SJCRH30 (cell line): Measurements from ENCODE around the gene KRT80. TPM values are rescaled to one million over a fixed set of nuclear protein-coding genes. Genes with fewer than 3 reads are reported as not detected.

Source experiments
- DNase-seq, 2 experiments: peaks; one replicate each; pipeline ENCODE4 v3.0.0-alpha.2; 2015 to 2020
- H3K27ac ChIP-seq: fragments of 250-450 bp; sonication (Bioruptor Pico); 2 replicates; pipeline ENCODE4 v1.5.1; 2020; ENCODE audit warnings: mild to moderate bottlenecking, moderate library complexity
- H3K27me3 ChIP-seq: fragments of 250-450 bp; sonication (Bioruptor Pico); 2 replicates; pipeline ENCODE4 v1.5.1; 2020; ENCODE audit warnings: mild to moderate bottlenecking, moderate library complexity
- H3K36me3 ChIP-seq: fragments of 250-450 bp; sonication (Bioruptor Pico); 2 replicates; pipeline ENCODE4 v1.5.1; 2020; ENCODE audit warnings: mild to moderate bottlenecking, moderate library complexity
- H3K4me1 ChIP-seq: fragments of 250-450 bp; sonication (Bioruptor Pico); 2 replicates; pipeline ENCODE4 v1.5.1; 2020; ENCODE audit warnings: mild to moderate bottlenecking, moderate library complexity
- H3K4me3 ChIP-seq: fragments of 250-450 bp; sonication (Bioruptor Pico); 2 replicates; pipeline ENCODE4 v1.5.1; 2020; ENCODE audit warnings: mild to moderate bottlenecking, moderate library complexity
- H3K9me3 ChIP-seq: fragments of 250-450 bp; sonication (Bioruptor Pico); replicated peaks from 2 replicates; pipeline ENCODE4 v1.5.1; 2020; ENCODE audit warnings: mild to moderate bottlenecking, moderate library complexity
- total RNA-seq: library from RNA; depleted of rRNA; stranded (reverse); fragments of >200 nt; shearing (Covaris generic); gene quantifications from 2 replicates; pipeline ENCODE4 v1.2.3, GENCODE V29; 2014

KRT80 gene
- total RNA-seq, 1 experiment from 2014 or later = 45.7 TPM

DNA sequence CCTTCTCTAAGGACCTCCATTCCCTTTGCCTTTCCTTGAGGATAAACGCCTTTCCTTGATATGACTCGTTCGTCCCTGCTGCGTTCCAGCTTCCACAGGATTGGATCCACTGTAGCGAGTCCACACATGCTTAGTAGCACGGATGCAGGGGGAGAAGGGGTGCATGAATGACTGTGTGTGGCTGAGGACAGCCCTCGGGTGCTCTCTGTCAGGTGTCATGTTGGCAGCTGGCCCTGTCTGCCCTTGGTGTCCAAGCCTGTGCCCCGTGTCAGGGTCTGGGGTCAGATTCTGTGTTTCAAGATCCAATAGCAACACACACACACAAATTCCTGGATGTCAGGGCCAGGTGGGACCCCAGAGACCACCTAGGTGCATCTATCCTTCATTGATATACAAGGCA, 17.5 kb upstream of the KRT80 start:
- Histone ChIP-seq H3K27ac (no peak overlapping the region), H3K36me3 (no peaks in the 10 kb centered on the region), H3K4me3 (no peak overlapping the region), H3K9me3 (no peaks in the 10 kb centered on the region), H3K27me3 (no peaks in the 10 kb centered on the region), H3K4me1 (peaks cover 57% of the 10 kb centered on the region)
- peak in 1 of 2 experiments; percentile 2 for DNase-seq

DNA sequence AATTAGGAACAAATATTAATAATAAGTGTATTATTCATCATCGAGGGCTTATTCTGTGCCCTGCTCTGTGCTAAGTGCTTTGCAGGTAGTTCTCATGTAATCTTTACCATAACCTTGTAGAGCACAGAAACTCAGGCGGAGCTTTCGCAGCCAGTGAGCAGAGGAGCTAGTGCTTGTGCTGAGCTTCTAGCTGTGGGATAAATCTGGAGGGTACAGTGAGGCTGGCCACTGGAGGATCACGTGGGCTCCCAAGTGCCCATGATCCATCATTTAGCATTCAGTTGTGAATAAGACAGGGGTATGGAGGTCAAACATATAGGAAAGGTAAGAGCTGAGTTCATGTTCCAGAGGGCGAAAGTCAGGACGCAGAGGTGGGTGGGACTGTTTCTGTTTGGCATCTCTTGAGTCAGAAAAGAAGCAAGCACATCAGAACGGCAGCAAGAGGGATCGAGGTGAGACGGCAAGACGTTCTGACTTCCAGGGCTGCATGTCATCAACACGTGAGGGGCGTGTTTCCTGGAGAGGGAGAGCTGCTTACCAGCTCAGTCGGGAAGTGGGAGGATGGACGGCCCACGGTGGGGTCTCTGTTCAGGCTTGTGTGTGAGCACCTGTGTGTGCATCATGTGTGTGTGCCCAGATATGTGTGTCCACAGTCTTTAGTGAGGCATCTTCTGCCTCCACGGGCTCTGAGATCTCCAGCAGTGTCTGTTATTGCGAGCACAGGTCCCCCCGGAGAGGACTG, 16.8 kb upstream of the KRT80 start:
- peak in 1 of 2 experiments; percentile 1 for DNase-seq

DNA sequence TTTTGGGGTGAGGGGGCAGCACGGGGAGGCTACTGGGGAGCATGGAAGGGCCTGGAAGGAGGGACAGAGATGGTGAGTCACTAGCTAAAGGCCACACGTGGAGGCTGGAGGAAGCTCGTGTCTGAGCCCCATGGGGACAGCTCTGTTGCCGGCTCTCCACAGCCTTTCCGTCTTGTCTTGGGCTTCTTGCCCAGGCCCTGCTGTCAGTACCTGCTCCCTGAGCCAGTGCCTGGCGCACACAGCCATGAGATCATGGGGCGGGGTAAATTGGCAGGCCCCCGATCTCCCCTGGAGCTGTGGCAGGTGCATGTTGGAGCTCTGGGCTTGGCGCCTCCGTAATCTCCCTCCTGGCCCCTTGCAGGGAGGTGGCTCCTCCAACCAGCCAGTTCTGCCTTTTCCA, 16.1 kb upstream of the KRT80 start:
- Histone ChIP-seq H3K9me3 (no peaks in the 10 kb centered on the region), H3K4me1 (peaks cover 57% of the 10 kb centered on the region), H3K4me3 (no peak overlapping the region), H3K27ac (peak overlapping the region; percentile 14; the same call in 1 of the 2 replicates), H3K36me3 (no peaks in the 10 kb centered on the region), H3K27me3 (no peaks in the 10 kb centered on the region)
- DNase-seq = peak; percentile 63 to 64

More for the DNA sequence above, 16.8 kb upstream of the KRT80 start:
- no peaks in the 10 kb centered on the region for H3K36me3 ChIP-seq
- H3K9me3 ChIP-seq = no peaks in the 10 kb centered on the region
- no peaks in the 10 kb centered on the region for H3K27me3 ChIP-seq
- no peak overlapping the region for H3K27ac ChIP-seq
- H3K4me3 ChIP-seq = no peak overlapping the region
- H3K4me1 ChIP-seq = peaks cover 55% of the 10 kb centered on the region

DNA sequence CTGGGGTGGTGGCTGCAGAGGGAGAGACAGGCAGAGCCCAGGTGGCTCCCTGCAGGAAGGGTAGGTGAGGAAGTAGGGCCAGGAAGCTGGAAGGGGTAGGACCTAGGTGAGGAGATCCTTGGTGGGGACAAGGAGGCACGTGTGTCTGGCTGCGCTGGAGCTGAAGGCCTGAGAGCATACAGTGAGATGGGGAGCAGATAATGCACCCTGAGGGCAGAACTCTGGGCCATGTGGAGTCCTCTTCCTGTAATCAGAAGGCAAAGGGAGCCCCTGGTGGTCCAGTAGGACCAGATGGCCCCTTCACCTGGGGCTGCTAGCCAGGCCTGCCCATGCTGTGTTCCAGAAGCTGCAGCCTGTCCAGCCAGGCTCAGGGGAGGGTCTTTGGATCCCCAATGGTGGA, 15.3 kb upstream of the KRT80 start:
- no peaks in the 10 kb centered on the region for H3K9me3 ChIP-seq
- peaks cover 65% of the 10 kb centered on the region for H3K4me1 ChIP-seq
- H3K4me3 ChIP-seq = no peak overlapping the region
- H3K27me3 ChIP-seq = no peaks in the 10 kb centered on the region
- DNase-seq = peak in 1 of 2 experiments; percentile 3
- peak overlapping the region; percentile 14; the same call in 1 of the 2 replicates for H3K27ac ChIP-seq
- H3K36me3 ChIP-seq = no peaks in the 10 kb centered on the region

DNA sequence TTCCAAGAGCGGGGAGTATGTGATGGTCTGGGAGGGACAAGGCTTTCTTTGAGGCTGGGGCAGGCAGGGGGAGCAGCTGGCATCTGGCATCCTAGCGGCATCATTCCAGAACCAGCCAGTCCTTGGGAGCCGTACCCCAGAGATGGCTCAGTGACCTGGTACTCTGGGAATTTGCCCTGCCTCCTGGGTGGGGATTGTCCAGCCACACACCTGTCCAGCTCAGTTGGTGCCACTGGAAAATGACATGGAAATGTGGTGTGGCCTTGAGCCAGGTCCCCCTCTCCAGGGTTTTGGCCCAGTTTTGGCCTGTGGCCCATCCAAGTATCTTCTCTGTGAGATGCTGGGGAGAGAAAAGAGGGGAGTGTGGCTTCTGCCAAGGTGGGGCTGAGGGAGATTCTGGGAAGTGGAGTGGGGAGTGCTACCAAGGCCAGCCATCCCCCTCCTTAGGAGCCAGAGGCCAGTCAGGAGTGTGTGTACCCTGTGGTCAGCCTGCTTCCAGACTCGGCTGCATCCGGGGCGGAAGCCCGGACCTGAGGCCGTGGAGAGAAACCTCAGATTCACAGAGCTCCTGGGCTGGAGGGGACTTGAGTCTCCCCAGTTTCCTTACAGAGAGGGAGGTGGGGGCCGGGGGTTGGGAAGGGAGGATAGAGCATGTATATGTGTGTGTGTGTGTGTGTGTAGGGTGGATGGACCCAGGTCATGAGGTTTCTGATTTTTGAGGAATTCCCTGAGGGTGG, 14.7 kb upstream of the KRT80 start:
- H3K4me1 ChIP-seq = peaks cover 72% of the 10 kb centered on the region

DNA sequence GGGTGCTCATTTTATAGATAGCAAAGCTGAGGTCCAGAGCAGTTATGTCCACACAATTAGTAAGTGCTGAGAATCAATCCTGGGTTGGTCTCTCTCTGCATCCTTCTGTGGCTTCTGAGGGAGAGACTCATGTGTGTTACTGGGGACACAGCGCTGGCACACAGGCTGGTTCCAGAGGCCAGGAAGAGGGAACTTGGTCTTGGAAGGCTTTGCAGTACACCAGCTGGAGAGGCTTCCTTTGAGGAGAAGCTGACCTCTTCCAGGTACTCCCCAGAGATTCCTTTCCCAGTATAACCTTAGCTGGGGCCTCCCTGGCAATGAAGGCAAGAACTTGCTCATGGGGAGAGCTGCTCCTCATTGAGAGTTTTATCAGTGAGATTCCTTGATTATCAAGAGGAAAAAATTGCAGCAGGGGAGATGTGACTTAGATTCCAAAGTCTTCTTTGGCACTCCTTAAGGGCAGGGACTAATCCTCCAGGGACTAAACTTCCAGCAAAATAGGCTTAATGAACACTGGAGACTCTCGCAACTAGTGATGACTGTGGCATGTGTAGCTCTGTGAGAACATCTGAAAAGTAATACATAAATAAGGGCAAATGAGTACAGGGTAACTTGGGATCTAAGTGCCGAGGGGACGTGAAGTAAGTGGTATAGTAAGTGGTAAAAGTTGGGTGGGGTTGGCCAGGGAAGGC, 13.9 kb upstream of the KRT80 start:
- peak overlapping the region; percentile 43 for H3K27ac ChIP-seq
- no peak overlapping the region for H3K4me3 ChIP-seq
- no peaks in the 10 kb centered on the region for H3K27me3 ChIP-seq
- H3K36me3 ChIP-seq = no peaks in the 10 kb centered on the region
- DNase-seq = peak in 1 of 2 experiments; percentile 1
- H3K4me1 ChIP-seq = peaks cover 74% of the 10 kb centered on the region
- H3K9me3 ChIP-seq = no peaks in the 10 kb centered on the region

More for the DNA sequence above, 14.7 kb upstream of the KRT80 start:
- peak; percentile 45 to 50 for DNase-seq
- no peaks in the 10 kb centered on the region for H3K36me3 ChIP-seq
- H3K4me3 ChIP-seq = no peak overlapping the region
- no peaks in the 10 kb centered on the region for H3K27me3 ChIP-seq
- peak overlapping the region; percentile 43 for H3K27ac ChIP-seq
- H3K9me3 ChIP-seq = no peaks in the 10 kb centered on the region

DNA sequence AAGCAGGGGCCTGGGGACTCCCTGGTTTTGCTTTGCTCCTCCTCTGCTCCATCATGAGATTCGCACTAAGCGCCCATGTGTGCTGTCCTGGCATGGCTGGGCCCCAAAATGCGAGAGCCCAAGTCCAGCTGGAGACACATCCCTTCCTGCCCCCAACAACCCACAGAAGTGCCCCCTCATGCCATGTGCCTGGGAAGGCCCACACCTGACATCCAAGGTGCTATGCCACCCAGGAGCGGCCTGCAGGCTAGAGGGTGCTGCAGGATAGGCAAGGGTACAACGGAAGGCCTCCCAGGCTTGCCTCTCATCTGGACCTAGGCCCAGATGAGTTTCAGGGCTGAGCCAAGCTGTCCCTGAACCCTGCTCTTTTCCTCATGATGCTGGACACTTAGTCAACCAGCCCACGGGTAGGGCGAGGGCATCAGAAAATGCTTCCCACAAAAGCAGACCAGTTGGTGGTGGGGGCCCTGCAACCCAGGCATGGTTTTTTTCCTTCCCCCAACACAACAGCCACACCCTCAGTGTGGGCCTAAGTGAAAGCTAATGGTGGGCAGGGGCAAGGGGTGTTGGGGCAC, 13.2 kb upstream of the KRT80 start:
- Histone ChIP-seq H3K36me3 (no peaks in the 10 kb centered on the region), H3K4me3 (no peak overlapping the region), H3K9me3 (no peaks in the 10 kb centered on the region), H3K27ac (no peak overlapping the region), H3K4me1 (peaks cover 73% of the 10 kb centered on the region), H3K27me3 (no peaks in the 10 kb centered on the region)
- peak in 1 of 2 experiments; percentile 0 for DNase-seq

DNA sequence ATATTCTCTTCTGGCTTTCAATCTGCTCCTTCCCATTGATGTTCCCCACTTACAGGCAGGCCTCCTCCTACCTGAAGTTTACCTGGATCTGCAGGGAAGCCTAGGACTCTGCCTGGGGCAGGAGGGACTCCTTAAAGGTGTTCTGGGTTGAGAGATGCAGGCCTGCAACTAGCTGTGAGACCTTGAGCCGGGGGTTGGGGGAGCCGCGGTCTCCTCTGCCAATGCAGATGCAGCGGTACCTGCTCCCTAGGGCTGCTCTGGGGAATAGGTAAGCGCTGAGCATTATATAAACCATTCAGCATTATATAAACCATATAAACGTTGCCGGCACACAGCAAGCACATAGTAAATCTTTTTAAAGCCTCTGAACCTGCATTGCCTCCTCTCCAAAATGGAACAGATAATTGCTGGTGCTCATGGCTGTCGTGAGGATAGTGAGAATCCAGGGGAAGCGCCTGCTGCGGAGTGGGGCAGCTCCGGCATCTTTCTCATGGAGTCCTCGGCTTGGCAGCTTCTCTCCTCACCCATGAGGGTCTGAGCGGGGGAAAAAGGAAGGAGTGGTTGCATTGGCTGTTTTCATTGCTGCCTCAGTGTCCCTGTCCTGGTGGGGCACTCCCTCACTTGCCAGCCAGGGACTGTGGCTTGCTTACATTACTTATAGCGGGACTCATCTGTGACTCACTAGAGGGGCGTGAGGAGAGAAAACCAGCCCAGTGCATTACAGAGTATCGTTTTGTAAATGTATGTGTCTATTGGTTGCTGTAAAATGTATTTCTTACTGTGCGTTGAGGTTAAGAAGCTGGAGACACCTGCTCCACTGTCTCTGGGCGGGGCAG, 12.5 kb upstream of the KRT80 start:
- Histone ChIP-seq H3K4me3 (no peak overlapping the region), H3K27ac (no peak overlapping the region), H3K36me3 (no peaks in the 10 kb centered on the region), H3K4me1 (peaks cover 80% of the 10 kb centered on the region), H3K27me3 (no peaks in the 10 kb centered on the region), H3K9me3 (no peaks in the 10 kb centered on the region)
- peak in 1 of 2 experiments; percentile 2 for DNase-seq

DNA sequence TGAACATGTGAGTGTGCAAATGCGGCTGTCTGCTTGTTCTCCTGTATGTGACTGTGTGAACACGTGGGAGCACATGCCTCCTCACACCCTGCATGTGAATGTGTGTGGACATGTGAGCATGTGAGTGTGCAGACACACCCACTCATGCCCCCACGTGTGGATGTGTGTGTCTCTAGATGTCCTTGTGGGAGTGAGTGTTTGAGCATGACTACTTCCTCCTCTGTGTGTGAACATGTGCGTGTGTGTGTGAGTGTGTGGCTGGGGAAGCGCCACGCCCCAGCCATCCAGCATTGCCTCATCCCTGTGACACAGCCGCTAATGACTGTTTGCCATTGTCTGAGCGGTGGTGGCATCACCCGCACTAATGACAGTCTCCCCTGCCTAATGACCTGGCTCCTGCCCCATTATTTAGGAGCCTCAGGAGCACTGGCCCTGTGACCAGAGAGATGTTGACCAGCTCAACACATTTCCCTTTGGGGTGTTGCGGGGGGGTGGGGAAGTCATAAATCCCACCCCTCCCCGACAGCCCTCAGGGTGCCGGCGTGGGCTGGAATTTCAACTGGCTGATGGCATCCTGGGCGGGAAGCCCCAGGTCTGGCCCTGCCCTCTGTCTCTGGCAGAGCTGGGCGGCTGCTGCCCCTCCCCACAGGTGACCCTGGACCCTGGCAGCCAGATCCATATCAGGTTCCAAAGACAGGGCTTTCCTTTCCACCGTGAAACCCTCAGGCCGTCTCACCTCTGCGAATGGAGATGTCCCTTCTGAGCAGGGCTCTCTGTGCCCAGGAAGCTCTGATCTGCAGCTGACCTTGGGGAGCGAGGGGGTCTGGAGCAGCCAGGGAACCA, 11.5 kb upstream of the KRT80 start:
- H3K27ac ChIP-seq = peak overlapping the region; percentile 89
- H3K27me3 ChIP-seq = no peaks in the 10 kb centered on the region
- peak overlapping the region; percentile 48 for H3K4me3 ChIP-seq
- DNase-seq = peak; percentile 39 to 40
- H3K9me3 ChIP-seq = no peaks in the 10 kb centered on the region
- H3K4me1 ChIP-seq = peaks cover 86% of the 10 kb centered on the region
- no peaks in the 10 kb centered on the region for H3K36me3 ChIP-seq

DNA sequence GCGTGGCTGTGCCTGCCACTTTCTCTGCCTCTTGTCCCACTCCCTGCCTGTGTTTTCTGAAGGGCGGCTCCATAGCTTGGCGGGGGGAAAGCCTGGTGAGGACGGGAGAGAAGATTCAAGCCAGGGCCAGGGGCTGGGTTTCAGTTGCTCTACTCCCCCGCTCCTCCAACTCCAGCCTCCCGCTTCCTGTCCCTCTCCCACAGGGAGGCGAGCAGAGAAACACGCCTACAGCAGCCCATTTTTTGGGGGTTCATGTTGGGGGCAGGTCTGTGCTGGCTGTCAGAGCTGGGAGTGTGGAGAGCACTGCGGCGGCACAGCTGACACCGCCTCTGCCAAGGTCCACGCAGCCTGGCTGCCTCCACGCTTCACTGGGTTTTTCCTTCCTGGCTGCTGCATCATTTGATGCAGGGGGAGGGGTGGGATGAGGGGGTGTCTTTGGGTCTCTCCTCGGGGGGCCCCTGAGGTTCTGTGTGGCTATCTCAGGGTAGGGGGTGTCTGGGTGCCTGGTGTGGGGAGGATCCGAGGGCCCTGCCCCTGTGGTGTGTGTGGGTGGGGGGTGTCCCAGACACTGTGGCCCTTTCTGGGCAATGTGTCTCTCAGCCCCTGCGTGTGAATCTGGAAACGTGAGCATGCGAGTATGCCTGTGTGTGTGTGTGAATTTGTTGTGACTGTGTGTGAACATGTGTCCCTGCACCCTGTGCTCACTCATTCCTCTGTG, 10.7 kb upstream of the KRT80 start:
- no peaks in the 10 kb centered on the region for H3K9me3 ChIP-seq
- H3K4me1 ChIP-seq = peaks cover 80% of the 10 kb centered on the region

DNA sequence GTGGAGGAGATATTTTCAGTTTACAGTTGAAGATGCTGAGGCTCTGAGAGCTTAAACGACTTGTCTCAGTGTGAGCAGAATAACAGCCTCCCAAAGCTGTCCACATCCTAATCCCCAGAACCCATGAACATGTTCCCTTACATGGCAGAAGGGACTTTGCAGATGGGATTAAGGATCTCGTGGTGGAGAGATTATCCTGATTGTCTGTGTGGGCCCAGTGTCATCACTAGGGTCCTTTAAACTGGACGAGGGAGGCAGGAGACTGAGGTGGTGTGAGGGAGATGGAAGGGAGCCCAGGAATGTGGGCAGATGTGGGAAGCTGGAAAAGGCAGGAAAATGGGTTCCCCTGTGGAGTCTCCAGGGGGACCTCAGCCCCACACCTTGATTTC, 9.6 kb upstream of the KRT80 start:
- Histone ChIP-seq H3K27me3 (no peaks in the 10 kb centered on the region), H3K36me3 (no peaks in the 10 kb centered on the region), H3K9me3 (no peaks in the 10 kb centered on the region), H3K4me3 (peak overlapping the region; percentile 43), H3K4me1 (peaks cover 70% of the 10 kb centered on the region), H3K27ac (peak overlapping the region; percentile 89)
- no peak for DNase-seq

More for the DNA sequence above, 10.7 kb upstream of the KRT80 start:
- peak overlapping the region; percentile 89 for H3K27ac ChIP-seq
- peak overlapping the region; percentile 48 for H3K4me3 ChIP-seq
- no peaks in the 10 kb centered on the region for H3K36me3 ChIP-seq
- DNase-seq = peak; percentile 60 to 62
- no peaks in the 10 kb centered on the region for H3K27me3 ChIP-seq

DNA sequence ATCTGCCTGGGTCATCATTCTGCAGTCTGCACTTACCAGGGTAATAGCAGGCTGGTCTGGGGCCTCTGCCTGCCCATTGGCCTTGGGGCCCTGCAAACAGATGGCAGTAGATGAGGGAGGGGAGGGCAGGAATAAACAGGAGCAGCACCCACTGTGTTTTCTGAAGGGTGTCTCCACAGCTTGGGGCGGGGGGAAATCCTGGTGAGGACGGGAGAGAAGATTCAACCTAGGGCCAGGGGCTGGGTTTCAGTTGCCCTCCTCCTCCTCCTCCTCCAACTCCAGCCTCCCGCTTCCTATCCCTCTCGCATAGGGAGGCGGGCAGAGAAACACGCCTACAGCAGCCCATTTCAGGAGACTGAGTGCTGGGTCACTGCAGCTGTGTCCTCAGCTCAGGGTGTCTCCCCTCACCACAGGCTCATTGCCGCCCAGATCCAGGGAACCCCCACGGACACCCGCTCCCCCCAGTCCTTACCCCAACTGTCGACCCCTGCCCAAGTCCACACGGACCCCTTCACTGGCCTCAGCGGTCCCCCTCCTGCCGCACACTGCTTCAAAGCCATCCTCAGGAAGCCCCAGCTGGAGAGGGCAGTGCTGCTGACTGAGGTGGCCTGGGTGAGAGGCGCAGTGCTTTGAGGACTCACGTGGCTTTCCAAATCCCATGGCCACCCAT, 9.1 kb upstream of the KRT80 start:
- Histone ChIP-seq H3K27me3 (no peaks in the 10 kb centered on the region), H3K4me3 (peak overlapping the region; percentile 43), H3K36me3 (no peaks in the 10 kb centered on the region), H3K27ac (peak overlapping the region; percentile 89), H3K9me3 (no peaks in the 10 kb centered on the region), H3K4me1 (peaks cover 64% of the 10 kb centered on the region)
- DNase-seq = peak; percentile 77 to 81
